HG03460 (cell line): ENCODE data around the gene ADGRG6.
"Not testable (repeated sequence)": the region's sequence is repeated elsewhere in the genome, so short reads cannot be mapped to it uniquely, and the experiment has no call there.

Experiments used
- ATAC-seq: cut with Tn5 transposase; IDR thresholded peaks from one replicate; pipeline ENCODE4 v1.9.1; 2021; ENCODE audit not compliant: unreplicated experiment

Gene ADGRG6

GRCh38 chr6:142438898-142439297, 137.1 kb downstream of the ADGRG6 start:
- ATAC-seq, result no peak

GRCh38 chr6:142440600-142441293, 138.9 kb downstream of the ADGRG6 start:
- ATAC-seq, result no peak

DNA sequence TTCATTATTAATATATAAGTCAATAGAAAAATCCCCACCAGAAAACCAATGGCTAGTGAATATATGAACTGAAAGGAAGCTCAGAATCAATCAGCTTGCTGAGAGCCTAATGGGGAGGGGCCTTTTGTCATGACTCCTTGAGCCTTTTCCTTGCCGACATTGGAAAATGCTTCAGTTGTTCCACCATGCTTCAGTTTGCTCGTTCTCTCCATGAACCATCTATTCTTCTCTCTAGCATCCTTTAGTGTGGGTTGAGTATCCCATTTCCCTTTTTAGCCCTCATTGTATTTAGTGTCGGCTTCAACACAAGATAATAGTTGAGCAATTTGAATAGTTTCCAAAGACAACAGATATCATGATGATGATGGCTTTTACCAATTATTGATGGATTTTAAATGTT, 139.9 kb downstream of the ADGRG6 start:
- no peak for ATAC-seq

DNA sequence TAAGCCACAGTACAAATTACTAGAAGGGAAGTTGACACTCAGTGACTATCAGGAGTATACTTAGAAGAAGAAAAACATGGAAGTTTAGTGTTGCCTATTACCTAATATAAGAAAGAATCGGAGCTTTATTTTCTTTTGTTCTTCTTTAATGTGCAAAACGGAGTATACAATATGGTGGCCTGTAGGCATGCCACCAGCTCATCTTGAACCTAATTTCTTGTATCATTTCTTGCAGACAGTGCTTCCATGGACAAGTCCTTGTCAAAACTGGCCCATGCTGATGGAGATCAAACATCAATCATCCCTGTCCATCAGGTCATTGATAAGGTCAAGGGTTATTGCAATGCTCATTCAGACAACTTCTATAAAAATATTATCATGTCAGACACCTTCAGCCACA, 141.3 kb downstream of the ADGRG6 start:
- no peak for ATAC-seq

GRCh38 chr6:142443532-142443931, 141.7 kb downstream of the ADGRG6 start:
- no peak for ATAC-seq

DNA sequence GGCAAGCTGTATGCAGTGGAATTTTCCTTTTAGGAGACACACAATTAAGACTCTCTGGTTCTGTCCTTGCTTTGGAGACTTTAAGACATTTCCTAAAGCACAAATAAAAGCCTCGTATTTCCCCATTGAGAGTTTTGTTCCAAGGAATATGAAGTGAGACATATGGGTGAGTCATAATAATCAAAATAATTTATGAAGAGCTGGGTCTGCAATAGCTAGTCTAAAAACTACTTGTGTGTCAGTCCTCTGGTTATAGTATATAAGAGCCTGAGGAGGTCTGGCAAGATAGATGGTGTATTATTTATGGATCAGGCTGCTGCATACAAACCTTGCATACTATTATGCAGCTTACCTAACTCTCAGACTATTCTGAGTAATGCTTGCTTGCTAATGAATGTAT, 142.6 kb downstream of the ADGRG6 start:
- ATAC-seq, result no peak

DNA sequence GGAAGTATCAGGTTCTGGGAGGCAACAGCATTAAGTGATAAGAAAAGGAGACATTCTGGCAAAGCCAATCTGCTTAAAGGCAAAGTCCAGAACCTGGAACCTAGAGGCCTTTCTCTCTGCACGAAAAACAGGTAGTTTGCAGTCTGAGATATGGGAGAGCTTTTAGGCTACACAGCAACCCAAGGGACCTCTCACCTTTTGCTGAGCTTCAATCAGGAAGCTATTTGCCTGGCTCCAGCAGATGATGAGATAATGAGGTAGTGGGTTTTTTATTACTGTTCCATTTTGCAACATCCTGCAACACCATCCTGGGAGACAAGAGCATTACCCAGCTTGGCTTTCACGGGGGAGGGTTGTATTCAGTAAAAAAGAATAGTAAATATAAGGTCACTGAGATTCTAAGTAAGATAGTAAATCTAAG, 143.1 kb downstream of the ADGRG6 start:
- ATAC-seq, result no peak

GRCh38 chr6:142446168-142446567, 144.4 kb downstream of the ADGRG6 start:
- no peak for ATAC-seq

DNA sequence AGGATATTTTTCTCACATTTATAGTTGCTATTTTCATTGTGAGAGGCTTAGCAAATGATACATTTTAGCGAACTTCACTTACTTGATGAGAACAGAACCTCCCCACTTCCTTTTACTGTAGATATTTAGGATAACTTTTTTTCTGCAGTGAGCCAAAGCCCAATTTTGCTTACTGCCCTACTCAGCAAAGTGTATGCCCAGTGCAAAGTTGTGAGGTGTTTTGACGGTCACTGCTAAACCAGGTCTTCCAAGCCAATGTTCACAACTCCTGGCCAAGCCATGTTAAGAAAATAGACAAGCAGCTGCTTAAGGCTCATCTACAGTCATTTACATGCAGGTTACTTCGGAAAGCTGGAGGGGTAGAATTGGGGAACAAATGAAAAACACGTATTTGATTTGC, 144.8 kb downstream of the ADGRG6 start:
- ATAC-seq, result no peak

DNA sequence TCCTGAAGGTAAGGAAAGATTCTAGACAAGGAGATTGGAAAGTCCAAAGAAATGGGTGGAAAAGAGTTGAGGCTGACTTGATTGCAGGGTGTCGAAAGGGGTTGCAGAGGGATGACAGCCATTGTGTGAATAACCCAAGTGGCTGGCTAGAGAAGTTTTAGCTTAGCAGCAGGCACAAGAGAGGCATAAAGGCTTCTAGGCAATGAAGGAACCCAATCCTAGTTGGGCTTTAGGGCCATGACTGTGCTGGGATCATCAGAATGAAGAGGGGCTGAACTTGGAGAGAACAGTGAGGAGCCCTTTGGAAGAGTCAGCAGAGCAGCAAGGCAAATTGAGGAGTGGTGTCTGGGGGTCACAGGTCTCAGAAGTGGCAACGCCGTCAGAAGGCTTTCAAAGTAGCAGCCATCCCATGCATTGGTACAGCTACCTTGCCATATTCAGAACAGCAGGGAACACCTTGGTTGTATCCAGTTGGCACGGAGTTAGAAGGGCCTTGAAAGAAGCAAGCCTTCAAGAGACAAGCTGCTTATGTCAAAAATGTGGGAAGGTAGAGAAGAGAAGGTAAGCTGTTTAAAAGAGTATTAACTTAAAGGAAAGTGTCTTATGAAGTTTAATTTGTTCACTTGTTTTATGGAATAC, 146.4 kb downstream of the ADGRG6 start:
- ATAC-seq, result no peak

DNA sequence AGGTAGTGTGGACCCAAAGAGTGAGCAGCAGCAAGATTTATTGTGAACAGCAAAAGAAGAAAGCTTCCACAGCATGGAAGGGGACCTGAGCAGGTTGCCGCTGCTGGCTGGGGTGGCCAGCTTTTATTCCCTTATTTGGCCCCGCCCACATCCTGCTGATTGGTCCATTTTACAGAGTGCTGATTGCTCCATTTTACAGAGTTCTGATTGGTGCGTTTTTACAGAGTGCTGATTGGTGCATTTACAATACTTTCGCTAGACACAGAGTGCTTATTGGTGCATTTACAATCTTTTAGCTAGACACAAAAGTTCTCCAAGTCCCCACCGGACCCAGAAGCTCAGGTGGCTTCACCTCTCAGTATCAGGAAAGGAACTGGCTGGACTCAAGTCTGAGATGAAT, 149.0 kb downstream of the ADGRG6 start:
- not testable (repeated sequence) for ATAC-seq

GRCh38 chr6:142452993-142453392, 151.2 kb downstream of the ADGRG6 start:
- no peak for ATAC-seq

DNA sequence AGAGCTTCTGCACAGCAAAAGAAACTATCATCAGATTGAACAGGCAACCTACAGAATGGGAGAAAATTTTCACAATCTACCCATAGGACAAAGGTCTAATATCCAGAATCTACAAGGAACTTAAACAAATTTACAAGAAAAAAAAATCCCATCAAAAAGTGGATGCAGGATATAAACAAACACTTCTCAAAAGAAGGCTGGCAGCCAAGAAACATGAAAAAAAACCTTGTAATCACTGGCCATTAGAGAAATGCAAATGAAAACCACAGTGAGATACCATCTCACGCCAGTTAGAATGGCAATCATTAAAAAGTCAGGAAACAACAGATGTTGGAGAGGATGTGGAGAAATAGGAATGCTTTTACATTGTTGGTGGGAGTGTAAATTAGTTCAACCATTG, 152.4 kb downstream of the ADGRG6 start:
- ATAC-seq, result not testable (repeated sequence)

DNA sequence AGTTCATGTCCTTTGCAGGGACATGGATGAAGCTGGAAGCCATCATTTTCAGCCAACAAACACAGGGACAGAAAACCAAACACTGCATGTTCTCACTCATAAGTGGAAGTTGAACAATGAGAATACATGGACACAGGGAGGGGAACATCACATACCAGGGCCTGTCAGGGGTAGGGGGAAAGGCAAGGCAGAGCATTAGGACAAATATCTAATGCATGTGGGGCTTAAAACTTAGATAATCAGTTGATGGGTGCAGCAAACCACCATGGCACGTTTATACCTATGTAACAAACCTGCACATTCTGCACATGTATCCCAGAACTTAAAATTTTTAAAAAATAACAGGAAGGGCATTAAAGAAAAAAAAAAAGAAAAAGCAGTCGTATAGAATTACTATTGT, 153.0 kb downstream of the ADGRG6 start:
- not testable (repeated sequence) for ATAC-seq

DNA sequence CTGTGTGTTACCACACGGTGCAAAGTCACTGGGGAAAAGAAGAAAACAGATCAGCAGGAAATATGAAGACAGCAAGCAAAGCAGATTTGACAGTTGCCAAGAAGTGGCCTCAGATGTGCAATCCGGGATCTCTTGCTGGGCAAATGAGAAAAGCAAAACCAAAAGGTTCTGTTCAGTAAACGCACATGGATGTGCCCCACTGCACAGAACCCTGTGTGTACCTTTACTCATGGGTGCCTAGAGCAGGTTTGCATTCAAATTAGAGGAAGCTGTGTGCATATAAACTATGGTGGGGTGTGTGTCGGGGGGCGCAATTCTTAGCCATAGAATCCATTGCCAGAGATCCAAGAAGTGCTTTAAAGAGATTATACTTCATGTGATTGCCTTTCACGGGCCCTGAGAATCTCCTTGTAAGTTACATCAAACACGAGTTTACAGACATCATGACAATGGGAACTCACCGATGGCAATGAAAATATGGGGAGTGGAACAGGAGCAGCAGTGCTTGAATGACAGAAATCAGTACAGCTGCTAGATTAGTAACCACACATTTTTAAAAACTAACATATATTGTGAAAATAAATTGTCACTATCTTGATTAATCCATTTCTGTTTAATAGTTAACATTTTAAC, 154.3 kb downstream of the ADGRG6 start:
- ATAC-seq, result no peak

GRCh38 chr6:142457638-142458406, 156.0 kb downstream of the ADGRG6 start:
- ATAC-seq, result no peak

DNA sequence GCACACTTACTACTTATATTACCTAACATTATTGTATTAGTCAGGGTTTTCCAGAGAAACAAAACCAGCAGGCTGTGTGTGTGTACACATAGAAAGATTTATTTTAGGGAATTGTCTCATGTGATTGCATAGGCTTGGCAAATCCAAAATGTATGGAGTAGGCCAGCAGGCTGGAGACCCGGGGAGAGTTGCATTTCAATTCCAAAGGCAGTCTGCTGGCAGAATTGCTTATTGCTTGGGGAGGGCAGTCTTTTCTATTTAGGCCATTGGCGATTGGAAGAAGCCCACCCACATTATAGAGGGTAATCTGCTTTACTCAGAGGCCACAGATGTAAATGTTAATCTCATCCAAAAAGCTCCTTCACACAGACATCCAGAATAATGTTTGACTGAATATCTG, 157.0 kb downstream of the ADGRG6 start:
- ATAC-seq, result no peak

DNA sequence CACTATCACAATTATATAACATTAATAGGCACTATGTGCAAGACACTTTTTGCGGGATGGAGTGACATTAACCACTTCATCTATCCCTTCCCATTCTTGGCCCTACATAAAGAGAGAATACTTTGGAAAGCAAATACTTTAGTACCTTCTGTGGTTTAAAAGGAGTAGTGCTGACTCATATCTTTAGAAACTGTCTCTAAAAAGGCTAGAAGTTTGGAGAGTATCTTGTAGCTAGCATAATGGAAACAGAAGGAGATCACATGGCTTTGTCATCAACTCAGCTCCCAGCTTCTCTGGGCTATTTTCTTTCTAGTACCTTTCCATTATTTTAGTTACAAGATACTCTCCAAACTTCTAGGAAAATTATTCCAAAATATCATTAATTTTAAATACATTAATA, 157.5 kb downstream of the ADGRG6 start:
- ATAC-seq, result no peak

DNA sequence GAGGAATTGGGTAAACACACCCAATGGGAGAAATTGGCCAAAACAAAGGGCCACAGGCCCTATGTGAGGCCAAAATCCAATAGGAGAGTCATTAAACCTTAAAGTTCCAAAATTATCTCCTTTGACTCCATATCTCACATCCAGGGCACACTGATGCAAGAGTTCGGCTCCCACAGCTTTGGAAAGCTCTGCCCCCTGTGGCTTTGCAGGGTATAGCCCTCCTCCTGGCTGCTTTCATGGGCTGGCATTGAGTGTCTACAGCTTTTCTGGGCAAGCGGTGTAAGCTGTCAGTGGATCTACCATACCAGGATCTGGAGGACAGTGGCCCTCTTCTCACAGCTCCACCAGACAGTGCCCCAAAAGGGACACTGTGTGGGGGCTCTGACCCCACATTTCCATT, 160.5 kb downstream of the ADGRG6 start:
- ATAC-seq, result no peak

DNA sequence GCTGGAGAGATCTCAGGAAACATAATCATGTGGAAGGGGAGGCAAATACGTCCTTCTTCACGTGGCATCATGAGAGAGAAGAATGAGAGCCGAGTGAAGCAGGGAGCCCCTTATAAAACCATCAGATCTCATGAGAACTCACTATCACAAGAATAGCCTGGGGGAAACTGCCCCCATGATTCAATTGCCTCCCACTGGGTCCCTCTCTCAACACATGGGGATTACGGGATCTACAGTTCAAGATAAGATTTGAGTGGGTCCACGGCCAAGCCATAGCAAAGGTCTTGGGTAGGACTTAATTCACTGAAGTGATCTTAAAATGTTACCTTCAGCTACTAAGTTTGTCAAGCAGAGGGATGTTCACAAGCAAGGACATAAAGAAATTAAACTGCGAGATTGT, 162.2 kb downstream of the ADGRG6 start:
- ATAC-seq, result no peak

DNA sequence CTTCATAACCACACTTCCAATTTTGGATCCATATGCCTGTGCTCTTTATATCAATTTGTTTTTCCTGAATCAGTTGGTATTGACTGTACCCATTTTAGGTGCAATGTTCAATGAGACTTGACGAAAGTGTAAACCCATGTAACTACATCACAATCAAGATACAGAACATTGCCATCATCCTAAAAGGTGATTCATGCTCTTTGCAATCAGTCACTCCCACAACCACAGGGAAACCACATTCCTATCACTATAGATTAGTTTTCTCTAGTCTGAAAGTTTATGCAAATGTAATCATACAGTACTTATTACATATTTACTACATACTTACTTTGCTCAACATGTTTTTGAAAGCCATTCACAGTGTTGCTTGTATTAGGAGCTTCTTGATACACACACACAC, 167.4 kb downstream of the ADGRG6 start:
- ATAC-seq, result no peak

DNA sequence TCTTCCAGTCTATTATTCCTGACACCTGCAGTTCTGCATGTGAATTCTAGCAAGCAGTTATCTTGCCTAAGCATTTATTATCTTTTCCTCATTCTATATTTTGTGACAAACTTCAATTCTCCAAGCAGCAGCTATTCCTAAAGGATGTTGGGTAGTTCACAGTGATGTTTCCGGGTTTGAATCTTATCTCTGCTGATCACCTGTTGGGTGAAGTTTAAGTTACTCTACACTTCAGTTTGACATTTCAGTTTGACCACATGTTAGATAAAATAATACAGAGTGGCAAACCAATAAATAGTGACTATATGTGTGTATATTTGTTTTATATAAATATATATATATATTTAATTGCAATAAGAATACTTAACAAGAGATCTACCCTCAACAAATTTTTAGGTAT, 168.6 kb downstream of the ADGRG6 start:
- ATAC-seq, result no peak
